Lower leg skin (tissue), 4 donors: ENCODE results near the gene AP2S1. TPM values are rescaled to one million over a fixed set of nuclear protein-coding genes. Genes with fewer than 3 reads are reported as not detected.

Source experiments
- DNase-seq, 2 donors: peaks; one replicate each; pipeline ENCODE4 v3.0.0-alpha.2; 2019; ENCODE audit warnings: low spot score in 2 of 2
- H3K4me3 ChIP-seq: fragments of 200-600 bp; sonication (generic); 2 replicates; pipeline ENCODE4 v1.5.1; 2017; ENCODE audit warnings: mild to moderate bottlenecking, low read depth; ENCODE audit not compliant: poor library complexity, severe bottlenecking
- CTCF ChIP-seq, 3 donors: fragments of 450-650 bp; IDR thresholded peaks; one replicate each; pipeline ENCODE4 v1.5.1; 2016; ENCODE audit warnings: antibody characterized with exemption in 3 of 3, mild to moderate bottlenecking in 3 of 3, moderate library complexity in 2 of 3
- POLR2A ChIP-seq, 2 donors: fragments of 450-650 bp; IDR thresholded peaks; one replicate each; pipeline ENCODE4 v1.6.1; 2016 to 2017; ENCODE audit warnings: antibody characterized with exemption in 2 of 2, mild to moderate bottlenecking in 1 of 2, moderate library complexity in 1 of 2
- WGBS, 2 donors: methylation state at CpG; one replicate each; pipeline ENCODE4 v1.1.5; 2018; 5-methylcytosine and 5-hydroxymethylcytosine counted together
- intact Hi-C: fragments of 100-400 bp; cut with DNase I; formaldehyde crosslinking; loops from one replicate; pipeline ENCODE4 v1.15.0; 2023; ENCODE audit warnings: low total_unique reads
- total RNA-seq, 4 donors: library from RNA; depleted of rRNA; stranded (reverse); fragments of >200 nt; gene quantifications; one replicate each; pipeline ENCODE4 v1.1.0, GENCODE V29; 2016

The AP2S1 gene
- total RNA-seq, 4 donors from 2014 or later, result 88.9 to 132 (median 114) TPM

DNA sequence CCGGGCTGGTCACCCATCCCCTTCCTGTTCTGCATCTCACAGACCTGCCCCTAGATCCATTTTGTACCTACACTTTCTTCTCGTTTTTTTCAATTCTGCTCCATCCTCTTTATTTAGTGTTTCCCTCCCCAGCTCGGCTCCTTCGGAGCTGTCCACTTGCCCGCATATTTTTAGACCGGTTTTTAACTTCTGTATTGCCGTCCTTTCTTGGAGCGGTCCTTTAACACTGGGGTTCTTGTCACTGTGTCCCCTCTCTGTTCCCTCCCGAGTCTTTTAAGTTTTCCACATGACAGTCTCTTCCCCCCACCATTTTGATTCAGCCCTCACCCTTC lies 11.8 kb upstream of the AP2S1 start:
- no peak overlapping the region for H3K4me3 ChIP-seq
- 11 to 14% methylated on average over 9 of the region's 9 CpGs for WGBS, 2 donors
- peak in 1 of 2 donors; percentile 75 for DNase-seq
- intact Hi-C loops, result no loop called here
- TF ChIP-seq POLR2A (IDR thresholded peaks at IDR 0.05) (no peak), CTCF (IDR thresholded peaks at IDR 0.05) (no peak)

- peak overlapping the region; percentile 81 for H3K4me3 ChIP-seq
- 1% methylated on average over 19 of the region's 19 CpGs for WGBS, 2 donors
- TF ChIP-seq POLR2A (IDR thresholded peaks at IDR 0.05) (no peak), CTCF (IDR thresholded peaks at IDR 0.05) (peak in 1 of 3 donors; percentile 16)
- intact Hi-C loops, result no loop called here
- DNase-seq, result peak in 1 of 2 donors; percentile 88
Observed at GRCh38 chr19:46861691-46862502, 11.3 kb upstream of the AP2S1 start.

DNA sequence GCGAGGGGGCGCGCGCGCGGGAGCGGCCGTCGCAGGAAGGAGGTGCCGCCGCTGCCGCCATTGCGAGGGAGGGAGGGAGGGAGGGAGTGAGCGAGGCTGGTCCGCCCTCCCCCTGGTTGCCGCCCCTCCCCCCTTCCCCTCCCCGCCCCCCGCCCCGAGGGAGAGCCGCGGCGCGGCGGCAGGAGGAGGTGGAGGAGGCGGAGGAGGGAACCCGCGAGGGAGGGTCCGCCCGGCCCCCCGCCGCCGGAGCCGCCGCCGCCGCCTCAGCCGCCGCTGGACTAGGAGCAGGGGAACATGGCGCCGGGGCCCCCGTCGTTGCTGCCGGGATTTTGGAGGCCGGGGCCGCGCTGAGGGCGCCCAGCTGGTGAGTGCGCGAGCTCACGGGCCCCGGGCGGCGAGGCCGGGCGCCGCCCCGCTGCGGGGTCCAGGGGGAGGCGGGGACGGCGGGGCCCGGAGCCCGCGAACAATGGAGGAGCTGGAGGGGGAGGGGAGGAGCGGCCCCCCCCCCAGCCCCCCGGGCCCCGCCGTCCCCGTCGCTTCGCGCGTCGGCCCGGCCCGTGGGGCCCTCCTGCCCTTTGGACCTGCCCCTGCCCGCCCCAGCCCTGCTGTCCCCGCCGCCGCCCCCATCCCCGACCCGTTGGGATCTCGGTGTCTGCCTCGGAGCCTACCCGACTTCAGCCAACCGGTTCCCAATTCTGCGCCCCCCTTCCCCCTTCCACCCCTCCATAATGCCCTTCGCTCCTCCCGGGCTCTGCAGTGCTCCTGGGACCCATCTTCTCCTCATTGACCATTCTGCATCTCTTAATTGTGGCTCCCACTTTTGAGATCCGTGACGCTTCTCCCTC lies 10.4 kb upstream of the AP2S1 start, which contains the start of gene ARHGAP35:
ARHGAP35 (plus strand) TSS at position 152 of the 845 bp plus-strand sequence. CDS start 57,679 bp downstream, outside the sequence.
- H3K4me3 ChIP-seq, result peak within 1 kb of the TSS; percentile 81
- peak in 1 of 2 donors; percentile 87 for DNase-seq
- TF ChIP-seq POLR2A (IDR thresholded peaks at IDR 0.05) (no peak), CTCF (IDR thresholded peaks at IDR 0.05) (no peak)
- WGBS, 2 donors, result 1 to 4% methylated on average over 17 to 22 of the region's 91 CpGs
- intact Hi-C loops, result no loop called here

DNA sequence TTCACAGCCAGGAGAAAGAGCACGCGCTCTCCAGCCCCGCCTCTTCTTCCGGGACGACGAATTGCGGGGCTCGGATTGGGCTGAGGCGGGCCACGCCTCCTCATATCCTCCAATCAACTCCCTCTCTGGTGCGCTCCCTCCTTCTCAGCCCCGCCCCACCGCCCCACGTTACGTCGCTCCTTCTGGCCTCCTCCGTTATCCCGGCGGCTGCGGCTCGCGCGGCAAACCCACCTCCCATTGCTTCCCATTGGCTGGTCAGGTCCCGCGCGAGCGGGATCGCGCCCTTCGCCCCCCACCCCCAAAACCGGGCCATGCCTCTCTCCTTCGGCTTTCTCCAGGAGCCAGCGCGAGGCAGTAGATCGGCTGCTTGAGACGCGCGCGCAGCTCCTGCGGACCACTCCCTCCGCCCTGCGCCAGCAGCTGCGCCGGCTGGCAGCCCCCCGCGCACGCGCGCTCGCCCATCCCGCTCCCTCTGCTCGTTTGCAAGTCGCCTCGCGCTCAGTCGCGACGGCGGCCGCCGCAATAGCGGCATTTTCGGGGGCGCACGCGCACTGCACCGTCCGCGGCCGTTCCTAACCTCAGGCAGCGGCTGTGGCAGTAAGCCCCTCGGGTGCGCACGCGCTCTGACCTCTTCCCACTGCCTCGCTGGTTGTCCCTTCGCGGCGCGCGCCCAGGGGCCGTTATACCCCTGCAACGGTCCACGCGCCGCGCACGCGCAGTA lies 9.6 kb upstream of the AP2S1 start:
- intact Hi-C loops, result no loop called here
- 0% methylated on average over 39 to 54 of the region's 89 CpGs for WGBS, 2 donors

More for the DNA sequence above, 9.6 kb upstream of the AP2S1 start:
- DNase-seq, result peak; percentile 98 to 99
- TF ChIP-seq POLR2A (IDR thresholded peaks at IDR 0.05) (no peak), CTCF (IDR thresholded peaks at IDR 0.05) (no peak)
- H3K4me3 ChIP-seq, result peak overlapping the region; percentile 63
